ENCODE results near the gene DDX56. TPM values are rescaled to one million over a fixed set of nuclear protein-coding genes. Genes with fewer than 3 reads are reported as not detected.

The DDX56 gene
- total and polyA plus RNA-seq, 2 of the 13 experiments (the other 11 are each of a cell fraction or from before 2014, with no cell fraction given) = 82.6 to 120 TPM

DNA sequence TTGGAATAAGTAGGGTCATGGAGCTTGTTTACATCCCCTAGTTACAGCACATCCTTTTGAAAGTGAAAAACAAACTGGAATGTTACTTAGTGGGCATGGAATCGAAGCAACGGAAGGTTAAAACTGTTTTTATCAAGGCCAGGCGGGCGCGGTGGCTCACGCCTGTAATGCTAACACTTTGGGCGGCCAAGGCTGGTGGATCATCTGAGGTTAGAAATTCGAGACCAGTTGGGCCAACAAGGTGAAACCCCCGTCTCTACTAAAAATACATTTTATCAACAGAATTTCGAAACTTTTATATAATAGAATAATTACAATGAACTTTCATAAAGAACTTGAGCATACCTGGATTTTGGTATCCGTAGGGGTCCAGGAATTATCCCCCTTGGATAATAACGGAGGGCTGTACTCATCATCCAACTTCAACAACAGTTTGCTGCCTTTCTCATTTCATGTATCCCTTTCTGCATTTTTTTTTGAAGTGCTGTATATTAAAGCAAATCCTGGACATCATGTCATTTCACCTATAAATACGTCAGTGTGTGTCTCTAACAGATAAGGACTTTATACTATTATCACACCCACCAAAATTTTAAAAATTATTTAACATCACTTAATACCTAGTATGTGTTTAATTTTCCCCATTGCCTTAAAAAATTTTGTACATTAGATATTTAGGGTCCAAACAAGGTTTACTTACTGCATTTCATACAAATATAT is 9.6 kb upstream of the DDX56 start:
- in situ Hi-C loops (cut with HindIII; ENCODE audit: extremely low pct_ligation_motif_present, low pct_unique_long_range_greater_than_20kb) = loop anchor here (25.0 kb wide), 1 partner anchor 179 kb away; no protein-coding TSS in a partner anchor
- no peaks in the 10 kb centered on the region for H3K9me3 ChIP-seq (ENCODE audit: low read length)
- CTCF ChIA-PET (ENCODE audit: low intra/inter-chr PET ratio, low total read pairs) = no interaction called here

More for the DNA sequence above, 9.6 kb upstream of the DDX56 start:
- H3K9ac ChIP-seq (ENCODE audit: insufficient read depth, low read depth, low read length) = peak overlapping the region; percentile 76
- peak overlapping the region; percentile 57 to 80 (median 62); a peak in 5 of 6 replicates for H3K4me3 ChIP-seq (replicated peaks in 1 of 3; ENCODE audit: insufficient read depth in 1 of 3, low read depth in 2 of 3, low read length in 3 of 3)
- H3K27me3 ChIP-seq (ENCODE audit: control insufficient read depth in 1 of 2, insufficient read depth in 2 of 2, low read length in 2 of 2) = peaks cover 0 to 11% of the 10 kb centered on the region in 2 experiments; a peak in 1 of 5 replicates
- 98% methylated on average over 13 of the region's 13 CpGs for WGBS (ENCODE audit: low lambda C conversion rate)
- FAIRE-seq (no peak), DNase-seq (ENCODE audit: low spot score) (no peak), ATAC-seq (no peak)
- intact Hi-C loops (cut with micrococcal nuclease; ENCODE audit: unreplicated experiment) = no loop called here
- POLR2A ChIA-PET = interaction anchor here (0.6 to 3.0 kb wide), 8 partner anchors 8 to 389 kb away, joined by 3 to 34 read pairs (median 10); partner anchors contain the start of genes DDX56, H2AZ2 and OGDH
- peaks cover 23% of the 10 kb centered on the region for H3K79me2 ChIP-seq (ENCODE audit: insufficient read depth, low read length)
- no peak overlapping the region for H2AFZ ChIP-seq (ENCODE audit: low read length)
- peaks cover 37% of the 10 kb centered on the region for H3K4me1 ChIP-seq (ENCODE audit: insufficient read depth, low read length)
- H4K20me1 ChIP-seq (ENCODE audit: insufficient read depth, low read length) = no peaks in the 10 kb centered on the region
- TF ChIP-seq ZNF556 (CRISPR knock-in tag; IDR thresholded peaks at IDR 0.05; ENCODE audit: borderline replicate concordance) = no peak
- TF ChIP-seq FOXA3 (CRISPR knock-in tag; IDR thresholded peaks at IDR 0.05) = no peak
- TF ChIP-seq ZC3H13 (CRISPR knock-in tag; IDR thresholded peaks at IDR 0.05) = no peak
- TF ChIP-seq, protein P1, sequence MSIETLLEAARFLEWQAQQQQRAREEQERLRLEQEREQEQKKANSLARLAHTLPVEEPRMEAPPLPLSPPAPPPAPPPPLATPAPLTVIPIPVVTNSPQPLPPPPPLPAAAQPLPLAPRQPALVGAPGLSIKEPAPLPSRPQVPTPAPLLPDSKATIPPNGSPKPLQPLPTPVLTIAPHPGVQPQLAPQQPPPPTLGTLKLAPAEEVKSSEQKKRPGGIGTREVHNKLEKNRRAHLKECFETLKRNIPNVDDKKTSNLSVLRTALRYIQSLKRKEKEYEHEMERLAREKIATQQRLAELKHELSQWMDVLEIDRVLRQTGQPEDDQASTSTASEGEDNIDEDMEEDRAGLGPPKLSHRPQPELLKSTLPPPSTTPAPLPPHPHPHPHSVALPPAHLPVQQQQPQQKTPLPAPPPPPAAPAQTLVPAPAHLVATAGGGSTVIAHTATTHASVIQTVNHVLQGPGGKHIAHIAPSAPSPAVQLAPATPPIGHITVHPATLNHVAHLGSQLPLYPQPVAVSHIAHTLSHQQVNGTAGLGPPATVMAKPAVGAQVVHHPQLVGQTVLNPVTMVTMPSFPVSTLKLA (IDR thresholded peaks at IDR 0.05) = no peak
- 0 out of 2 replicates have a peak, but pooled peaks have one; percentile 12 for TF ChIP-seq ZNF224 (CRISPR knock-in tag; IDR thresholded peaks at IDR 0.05)
- TF ChIP-seq ZBTB38 (CRISPR knock-in tag; IDR thresholded peaks at IDR 0.05) = 0 out of 2 replicates have a peak, but pooled peaks have one; percentile 11
- TF ChIP-seq, protein P2, sequence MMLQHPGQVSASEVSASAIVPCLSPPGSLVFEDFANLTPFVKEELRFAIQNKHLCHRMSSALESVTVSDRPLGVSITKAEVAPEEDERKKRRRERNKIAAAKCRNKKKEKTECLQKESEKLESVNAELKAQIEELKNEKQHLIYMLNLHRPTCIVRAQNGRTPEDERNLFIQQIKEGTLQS (CRISPR knock-in tag; IDR thresholded peaks at IDR 0.05) = no peak
- no peak for TF ChIP-seq NFIC (IDR thresholded peaks at IDR 0.05; ENCODE audit: low read length)
- TF ChIP-seq, protein P3, sequence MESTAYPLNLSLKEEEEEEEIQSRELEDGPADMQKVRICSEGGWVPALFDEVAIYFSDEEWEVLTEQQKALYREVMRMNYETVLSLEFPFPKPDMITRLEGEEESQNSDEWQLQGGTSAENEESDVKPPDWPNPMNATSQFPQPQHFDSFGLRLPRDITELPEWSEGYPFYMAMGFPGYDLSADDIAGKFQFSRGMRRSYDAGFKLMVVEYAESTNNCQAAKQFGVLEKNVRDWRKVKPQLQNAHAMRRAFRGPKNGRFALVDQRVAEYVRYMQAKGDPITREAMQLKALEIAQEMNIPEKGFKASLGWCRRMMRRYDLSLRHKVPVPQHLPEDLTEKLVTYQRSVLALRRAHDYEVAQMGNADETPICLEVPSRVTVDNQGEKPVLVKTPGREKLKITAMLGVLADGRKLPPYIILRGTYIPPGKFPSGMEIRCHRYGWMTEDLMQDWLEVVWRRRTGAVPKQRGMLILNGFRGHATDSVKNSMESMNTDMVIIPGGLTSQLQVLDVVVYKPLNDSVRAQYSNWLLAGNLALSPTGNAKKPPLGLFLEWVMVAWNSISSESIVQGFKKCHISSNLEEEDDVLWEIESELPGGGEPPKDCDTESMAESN (CRISPR knock-in tag; conservative IDR thresholded peaks at IDR 0.05) = no peak
- no peak for TF ChIP-seq TAF15 (IDR thresholded peaks at IDR 0.05; ENCODE audit: low read depth, low read length, poor library complexity, severe bottlenecking)
- no peak for TF ChIP-seq ZNF367 (CRISPR knock-in tag; IDR thresholded peaks at IDR 0.05; ENCODE audit: borderline replicate concordance)
- no peak for TF ChIP-seq ZNF891 (CRISPR knock-in tag; IDR thresholded peaks at IDR 0.05)
- TF ChIP-seq HHEX (CRISPR knock-in tag; IDR thresholded peaks at IDR 0.05) = no peak
- TF ChIP-seq ZNF7 (CRISPR knock-in tag; IDR thresholded peaks at IDR 0.05) = no peak
- no peak for TF ChIP-seq IRX3 (CRISPR knock-in tag; IDR thresholded peaks at IDR 0.05; ENCODE audit: borderline replicate concordance, low read depth)
- H3K27ac ChIP-seq (ENCODE audit: extremely low read length, insufficient read depth, low read length) = no peak overlapping the region
- BruUV-seq (replicated peaks) = no TSS peak
- H3K36me3 ChIP-seq (replicated peaks in 1 of 2; ENCODE audit: control insufficient read depth in 1 of 2, insufficient read depth in 2 of 2, low read length in 2 of 2) = peaks cover 8 to 12% of the 10 kb centered on the region in 2 experiments; a peak in 4 of 5 replicates
- peak overlapping the region; percentile 71 for H3K4me2 ChIP-seq (ENCODE audit: low read depth, low read length)

All from HepG2 (cell line).